Measurements from ENCODE around the gene ZBTB42. TPM values are rescaled to one million over a fixed set of nuclear protein-coding genes. Genes with fewer than 3 reads are reported as not detected.

The ZBTB42 gene
- total RNA-seq, 1 experiment from 2014 or later: 6.1 TPM

DNA sequence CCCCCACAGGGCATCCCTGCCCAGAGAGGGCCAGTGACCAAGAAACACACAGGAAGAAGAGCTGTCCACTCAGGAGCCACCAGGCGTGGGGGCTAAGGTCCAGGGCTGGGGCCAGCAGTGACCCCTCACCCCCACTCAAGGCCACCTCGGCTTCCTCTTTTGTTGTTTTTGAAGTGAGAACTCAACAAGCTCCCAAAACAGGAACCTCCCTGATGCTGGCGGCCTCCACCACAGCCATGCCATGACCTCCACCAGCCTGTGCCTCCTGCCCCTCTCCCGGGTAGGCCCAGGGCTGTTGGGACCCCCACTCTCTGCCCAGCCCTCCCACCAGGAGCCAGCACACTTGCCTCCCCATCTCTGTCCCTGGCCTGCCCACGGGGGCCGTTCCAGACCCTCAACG, 13.2 kb upstream of the ZBTB42 start:
- no peak overlapping the region for H3K23ac ChIP-seq (ENCODE audit: insufficient read length, low read depth, low read length)
- TF ChIP-seq, protein P1, sequence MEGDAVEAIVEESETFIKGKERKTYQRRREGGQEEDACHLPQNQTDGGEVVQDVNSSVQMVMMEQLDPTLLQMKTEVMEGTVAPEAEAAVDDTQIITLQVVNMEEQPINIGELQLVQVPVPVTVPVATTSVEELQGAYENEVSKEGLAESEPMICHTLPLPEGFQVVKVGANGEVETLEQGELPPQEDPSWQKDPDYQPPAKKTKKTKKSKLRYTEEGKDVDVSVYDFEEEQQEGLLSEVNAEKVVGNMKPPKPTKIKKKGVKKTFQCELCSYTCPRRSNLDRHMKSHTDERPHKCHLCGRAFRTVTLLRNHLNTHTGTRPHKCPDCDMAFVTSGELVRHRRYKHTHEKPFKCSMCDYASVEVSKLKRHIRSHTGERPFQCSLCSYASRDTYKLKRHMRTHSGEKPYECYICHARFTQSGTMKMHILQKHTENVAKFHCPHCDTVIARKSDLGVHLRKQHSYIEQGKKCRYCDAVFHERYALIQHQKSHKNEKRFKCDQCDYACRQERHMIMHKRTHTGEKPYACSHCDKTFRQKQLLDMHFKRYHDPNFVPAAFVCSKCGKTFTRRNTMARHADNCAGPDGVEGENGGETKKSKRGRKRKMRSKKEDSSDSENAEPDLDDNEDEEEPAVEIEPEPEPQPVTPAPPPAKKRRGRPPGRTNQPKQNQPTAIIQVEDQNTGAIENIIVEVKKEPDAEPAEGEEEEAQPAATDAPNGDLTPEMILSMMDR (conservative IDR thresholded peaks at IDR 0.05): no peak
- H4K5ac ChIP-seq (ENCODE audit: insufficient read length, low read depth, low read length): no peak overlapping the region
- no peak overlapping the region for H3K4me2 ChIP-seq (ENCODE audit: insufficient read depth, insufficient read length, low read length)
- Mint-ChIP-seq H3K9me3 (no peaks in the 10 kb centered on the region), H3K36me3 (ENCODE audit: insufficient read depth in 1 of 3, low read depth in 3 of 3) (peaks cover 4 to 19% (median 16%) of the 10 kb centered on the region in 3 experiments; a peak in 6 of 7 replicates), H3K27ac (no peak overlapping the region), H3K4me1 (peaks cover 0 to 2% of the 10 kb centered on the region in 2 experiments; a peak in 1 of 4 replicates), H3K4me3 (no peak overlapping the region), H3K27me3 (ENCODE audit: low read depth) (no peaks in the 10 kb centered on the region)
- H3K79me1 ChIP-seq (ENCODE audit: insufficient read depth, low read depth, low read length, poor library complexity, severe bottlenecking): peaks cover under 1% of the 10 kb centered on the region
- no peaks in the 10 kb centered on the region for H3K23me2 ChIP-seq (ENCODE audit: insufficient read length, low read depth, low read length, poor library complexity, severe bottlenecking)
- no peaks in the 10 kb centered on the region for H4K20me1 ChIP-seq (ENCODE audit: control insufficient read depth, insufficient read depth, insufficient read length)
- no peak for DNase-seq
- H3K79me2 ChIP-seq (ENCODE audit: insufficient read depth, low read length): no peaks in the 10 kb centered on the region; the same call in 1 of the 2 replicates
- H2AFZ ChIP-seq (ENCODE audit: low read length): no peak overlapping the region
- H3K9ac ChIP-seq (ENCODE audit: extremely low read depth, insufficient read length, low read length): no peak overlapping the region
- no peaks in the 10 kb centered on the region for H3K9me3 ChIP-seq (ENCODE audit: control insufficient read depth, low read depth, low read length)
- H3T11ph ChIP-seq (ENCODE audit: low read length): no peak overlapping the region
- no peak overlapping the region for H2AK5ac ChIP-seq (ENCODE audit: insufficient read length, low read length)
- H3K56ac ChIP-seq (ENCODE audit: insufficient read length, low read depth, low read length): no peak overlapping the region
- H2BK120ac ChIP-seq (ENCODE audit: low read depth, low read length, poor library complexity, severe bottlenecking): no peak overlapping the region
- H3K14ac ChIP-seq (ENCODE audit: insufficient read depth, low read length): no peak overlapping the region
- H3K4ac ChIP-seq (ENCODE audit: low read depth, low read length): no peak overlapping the region
- no peaks in the 10 kb centered on the region for H3K27me3 ChIP-seq (ENCODE audit: insufficient read depth, low read length)
- no peak overlapping the region for H3K18ac ChIP-seq (ENCODE audit: insufficient read length, low read depth, low read length)
- H3K27ac ChIP-seq (ENCODE audit: insufficient read length, low read depth, low read length): no peak overlapping the region
- no peak overlapping the region for H2BK15ac ChIP-seq (ENCODE audit: low read depth, low read length)
- no peak overlapping the region for H2BK5ac ChIP-seq (ENCODE audit: insufficient read length, low read length)
- no peak overlapping the region for H2BK20ac ChIP-seq (ENCODE audit: low read depth, low read length, poor library complexity, severe bottlenecking)
- WGBS (ENCODE audit: extremely low coverage, insufficient read length, low lambda C conversion rate): no CpG with 5 or more reads among the region's 7 CpGs
- no peak overlapping the region for H4K8ac ChIP-seq (replicated peaks; ENCODE audit: insufficient read length, low read depth, low read length)
- H3K4me1 ChIP-seq (ENCODE audit: insufficient read depth, low read length): no peaks in the 10 kb centered on the region
- no peak overlapping the region for H2BK12ac ChIP-seq (ENCODE audit: insufficient read length, low read depth, low read length)
- no peak overlapping the region for H4K91ac ChIP-seq (ENCODE audit: insufficient read length, low read depth, low read length)
